ENCODE results near the gene ZC3H6.
A peak's percentile ranks its signal among the peaks of the same experiment; 100 is the strongest.

The ZC3H6 gene

DNA sequence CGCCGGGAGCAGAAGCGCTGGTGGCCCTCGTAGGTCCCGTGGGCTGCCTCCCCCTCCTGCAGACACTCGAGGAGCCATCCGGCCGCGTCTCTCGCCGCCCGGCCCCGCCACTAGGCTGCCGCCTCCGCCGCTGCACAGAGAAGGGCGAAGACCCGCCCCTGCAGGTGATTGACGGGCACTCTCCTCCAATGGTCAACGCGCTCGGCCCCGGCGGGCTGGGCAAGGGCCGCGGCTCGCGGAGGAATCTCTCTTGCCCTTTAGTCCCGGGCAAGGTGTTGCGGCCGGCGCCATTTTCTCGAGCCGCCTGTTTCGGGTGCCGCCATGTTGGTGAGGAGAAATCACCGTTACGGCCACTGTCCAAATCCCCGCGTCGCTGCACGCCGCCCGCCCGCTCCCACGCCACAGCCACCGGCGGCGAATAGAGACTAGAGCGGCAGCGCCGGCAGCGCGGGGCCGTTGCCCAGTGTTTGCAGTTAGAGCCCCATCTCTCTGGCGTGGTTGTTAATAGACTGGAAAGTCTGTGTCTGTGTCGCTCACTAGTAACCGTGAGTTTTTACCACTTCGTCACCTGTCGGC lies at the start of gene ZC3H6:
Gene ZC3H6 (plus strand): TSS at position 287 of the 576 bp plus-strand sequence. CDS start 398 bp downstream, outside the sequence.
- peak; percentile 100 for DNase-seq (ENCODE audit: low read depth)

DNA sequence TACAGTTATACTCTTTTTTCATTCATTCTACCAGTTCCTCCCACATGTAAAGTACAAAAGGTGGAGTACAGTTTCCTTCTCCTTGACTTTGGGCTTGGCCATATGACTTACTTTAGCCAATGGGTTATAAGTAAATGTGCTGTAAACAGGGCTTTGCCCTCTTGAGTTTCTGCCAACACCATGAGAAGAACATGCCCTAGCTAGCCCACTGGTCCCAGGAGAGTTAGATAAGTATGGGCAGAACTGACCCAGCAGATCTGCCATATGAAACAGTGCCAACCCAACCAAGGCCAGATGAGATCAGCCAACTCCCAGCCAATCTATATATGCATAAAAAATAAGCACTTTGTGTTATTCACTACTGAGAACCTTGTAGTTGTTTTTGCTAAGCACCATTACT lies 46.0 kb upstream of the ZC3H6 start:
- no peak for DNase-seq (ENCODE audit: low read depth)

GRCh38 chr2:112230371-112230770 lies 45.0 kb upstream of the ZC3H6 start:
- no peak for DNase-seq (ENCODE audit: low read depth)

DNA sequence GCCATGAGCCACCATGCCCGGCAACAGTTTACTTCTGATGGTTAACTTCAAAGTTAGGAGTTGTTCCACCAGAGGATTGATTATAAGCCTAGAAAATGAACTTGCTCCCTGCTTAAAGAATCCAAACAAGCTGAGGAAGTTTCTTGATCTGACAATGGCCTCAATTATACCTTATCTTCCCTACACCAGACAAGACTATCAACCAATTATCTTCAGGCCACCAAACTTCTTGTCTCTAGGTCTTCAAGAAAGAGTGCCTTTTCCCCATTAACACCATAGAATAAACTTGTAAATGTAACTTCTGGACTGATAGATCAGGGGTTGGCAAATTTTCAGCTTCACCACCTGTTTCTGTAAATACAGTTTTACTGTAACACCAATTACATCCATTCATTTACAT lies 35.5 kb upstream of the ZC3H6 start:
- DNase-seq (ENCODE audit: low read depth), result no peak

DNA sequence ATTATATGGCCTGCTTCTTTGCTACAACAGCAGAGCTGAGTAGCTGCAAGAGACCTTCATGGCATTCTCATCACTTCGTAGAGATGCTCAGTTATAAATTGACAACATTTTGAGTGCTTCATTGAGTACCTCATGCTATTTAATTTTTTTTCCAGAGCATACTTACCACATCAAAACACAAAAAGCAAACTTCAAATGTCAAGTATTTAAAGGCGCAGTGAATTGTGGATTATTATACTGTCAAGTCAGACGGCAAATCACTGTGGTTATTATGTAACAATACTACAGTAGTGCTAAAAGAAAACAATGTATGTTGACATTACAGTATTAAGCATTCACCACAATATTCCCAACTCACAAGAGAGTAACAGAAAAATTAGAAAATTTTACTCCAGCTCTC lies 33.0 kb upstream of the ZC3H6 start:
- no peak for DNase-seq (ENCODE audit: low read depth)

DNA sequence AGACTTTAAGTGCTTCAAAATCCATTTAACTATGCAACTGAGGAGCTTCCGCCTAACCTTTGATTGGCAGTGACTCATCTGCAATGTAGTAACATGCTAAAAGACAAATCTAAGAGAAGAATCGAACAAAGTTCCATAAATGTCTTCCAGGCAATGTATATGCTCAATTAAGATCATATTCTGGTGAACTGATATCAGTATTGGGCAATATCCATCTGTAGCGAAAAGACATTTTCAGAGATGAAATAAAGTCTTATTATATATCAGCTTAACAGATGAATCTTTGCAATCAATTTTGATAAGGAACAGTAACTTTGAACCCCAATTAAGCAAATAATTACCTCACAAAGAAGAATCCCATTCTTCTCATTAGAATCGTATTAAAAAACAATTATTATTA lies 32.2 kb upstream of the ZC3H6 start:
- DNase-seq (ENCODE audit: low read depth), result no peak

DNA sequence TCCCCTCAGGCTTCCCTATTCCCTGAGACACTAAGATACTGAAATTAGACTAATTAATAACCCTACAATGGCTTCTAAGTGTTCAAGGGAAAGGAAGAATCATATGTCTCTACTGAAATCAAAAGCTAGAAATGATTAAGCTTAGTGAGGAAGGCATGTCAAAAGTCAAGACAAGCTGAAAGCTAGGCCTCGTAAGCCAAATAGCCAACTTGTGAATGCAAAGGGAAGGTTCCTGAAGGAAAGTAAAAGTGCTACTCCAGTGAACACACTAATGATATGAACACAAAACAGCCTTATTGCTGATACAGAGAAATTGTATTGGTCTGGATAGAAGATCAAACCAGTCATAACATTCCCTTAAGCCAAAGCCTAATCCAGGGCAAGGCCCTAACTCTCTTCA lies 30.5 kb upstream of the ZC3H6 start:
- DNase-seq (ENCODE audit: low read depth), result no peak

GRCh38 chr2:112251271-112251670 lies 24.1 kb upstream of the ZC3H6 start:
- no peak for DNase-seq (ENCODE audit: low read depth)

GRCh38 chr2:112253261-112253815 lies 22.1 kb upstream of the ZC3H6 start:
- no peak for DNase-seq (ENCODE audit: low read depth)

DNA sequence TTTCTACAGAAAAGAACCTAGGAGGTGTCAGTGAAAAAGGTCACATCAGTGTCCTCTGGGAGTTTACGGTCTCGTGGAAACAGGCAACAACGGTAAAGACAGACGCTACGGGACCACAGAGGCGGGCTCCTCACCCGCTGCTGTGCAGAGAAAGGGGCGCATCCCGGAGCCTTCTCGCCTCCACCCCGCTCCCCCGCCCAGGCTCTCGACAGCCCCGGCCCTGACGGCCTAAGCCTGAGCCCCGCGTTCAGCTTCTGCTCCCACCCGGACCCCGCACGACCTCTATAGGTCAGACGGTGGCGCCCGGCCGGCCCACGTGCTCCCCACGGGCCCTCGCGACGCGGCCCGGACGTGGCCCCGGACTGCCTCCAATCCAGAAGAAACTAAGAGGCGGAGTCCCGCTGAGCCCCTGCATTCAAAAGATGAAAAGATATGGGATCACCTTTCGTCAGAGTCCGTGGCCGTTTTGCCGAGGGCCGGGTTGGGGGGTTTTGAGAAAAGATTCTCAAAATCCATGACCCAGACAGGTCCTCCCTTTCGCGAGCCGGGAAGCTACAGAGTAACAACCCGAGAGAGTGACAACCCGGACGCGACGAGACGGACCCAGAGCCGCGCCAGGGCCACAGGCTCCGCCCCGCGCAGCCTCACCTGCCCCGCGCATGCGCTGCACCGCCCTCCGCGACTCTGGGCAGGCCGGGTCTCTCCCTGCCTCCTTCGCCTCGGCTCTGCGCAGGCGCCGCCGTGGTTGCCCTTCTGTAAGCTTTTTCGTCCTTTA lies 20.7 kb upstream of the ZC3H6 start, which contains the start of gene ZC3H8:
Gene ZC3H8 (minus strand): TSS at position 577 of the 775 bp plus-strand sequence. CDS start 61 bp downstream, at position 516.
- peak; percentile 94 for DNase-seq (ENCODE audit: low read depth)

GRCh38 chr2:112255875-112256274 lies 19.5 kb upstream of the ZC3H6 start:
- DNase-seq (ENCODE audit: low read depth), result no peak

GRCh38 chr2:112256654-112257053 lies 18.7 kb upstream of the ZC3H6 start:
- DNase-seq (ENCODE audit: low read depth), result no peak

GRCh38 chr2:112257575-112257974 lies 17.8 kb upstream of the ZC3H6 start:
- no peak for DNase-seq (ENCODE audit: low read depth)

DNA sequence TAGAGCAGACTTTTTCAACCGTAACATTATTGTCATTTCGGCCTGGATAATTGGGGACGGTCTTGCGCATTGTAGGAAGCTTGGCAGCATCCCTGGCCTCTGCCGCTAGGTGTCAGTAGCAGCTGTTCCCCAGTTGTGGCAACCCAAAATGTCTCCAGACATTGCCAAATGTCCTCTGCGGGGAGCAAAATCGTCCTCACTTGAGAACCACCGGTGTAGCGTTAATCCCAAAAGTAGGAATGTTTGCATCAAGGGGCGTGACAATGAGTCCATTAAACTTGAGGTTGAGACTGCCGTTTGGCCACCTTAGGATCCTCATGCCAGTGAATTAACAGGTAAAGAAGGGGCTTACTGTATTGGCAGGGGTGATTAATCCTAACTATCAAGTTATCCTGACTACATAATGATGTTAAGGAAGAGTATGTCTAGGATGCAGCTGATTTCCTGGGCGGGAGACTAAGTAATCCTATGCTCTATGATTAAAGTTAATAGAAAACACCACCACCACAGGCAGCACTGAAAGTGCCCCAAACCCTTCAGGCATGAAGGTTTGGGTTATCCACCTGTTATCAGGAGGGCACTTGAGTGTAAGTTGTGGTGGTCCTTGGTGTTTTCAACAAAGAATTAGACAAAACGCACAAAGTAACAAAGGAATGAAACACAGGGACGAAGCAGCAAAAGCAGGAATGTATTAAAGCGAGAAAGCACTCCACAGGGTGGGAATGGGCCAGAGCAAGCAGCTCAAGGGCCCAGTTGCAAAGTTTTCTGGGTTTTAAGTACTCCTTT lies 15.7 kb upstream of the ZC3H6 start:
- peak; percentile 80 for DNase-seq (ENCODE audit: low read depth)

DNA sequence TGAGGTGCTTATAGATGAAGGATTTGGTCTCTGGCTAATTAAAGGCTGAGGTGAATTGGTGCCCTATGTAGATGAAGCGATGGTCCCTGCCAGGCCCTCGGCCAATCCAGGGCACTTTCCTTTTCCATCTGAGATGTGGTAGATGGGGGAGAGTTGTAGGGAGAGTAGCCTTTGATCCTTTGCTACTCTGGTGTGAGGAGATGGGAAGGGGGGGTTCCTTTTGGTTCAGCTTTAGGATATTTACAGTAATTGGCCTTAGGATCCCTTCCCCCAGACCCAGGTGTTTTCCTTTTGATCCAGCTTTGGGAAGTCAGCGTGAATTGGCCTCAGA lies 15.1 kb upstream of the ZC3H6 start:
- DNase-seq (ENCODE audit: low read depth), result no peak

DNA sequence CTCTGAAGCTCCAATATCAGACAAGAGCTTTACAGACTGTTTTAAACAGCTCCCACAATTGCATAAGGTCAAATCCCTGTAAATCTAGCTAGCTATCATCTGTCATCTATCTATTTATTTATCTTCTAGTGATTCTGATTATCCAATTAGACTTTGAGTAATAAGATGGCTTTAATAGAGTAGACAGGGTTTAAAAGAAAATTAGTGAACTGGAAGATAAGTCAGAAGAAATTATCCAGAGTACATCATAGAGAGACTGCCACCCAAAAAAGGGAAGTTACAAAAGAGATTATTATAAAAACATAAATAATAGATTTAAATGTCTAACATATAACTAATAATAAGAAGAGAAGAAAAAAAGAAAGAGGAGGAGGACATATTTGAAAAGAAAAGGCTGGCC lies 12.5 kb upstream of the ZC3H6 start:
- no peak for DNase-seq (ENCODE audit: low read depth)

DNA sequence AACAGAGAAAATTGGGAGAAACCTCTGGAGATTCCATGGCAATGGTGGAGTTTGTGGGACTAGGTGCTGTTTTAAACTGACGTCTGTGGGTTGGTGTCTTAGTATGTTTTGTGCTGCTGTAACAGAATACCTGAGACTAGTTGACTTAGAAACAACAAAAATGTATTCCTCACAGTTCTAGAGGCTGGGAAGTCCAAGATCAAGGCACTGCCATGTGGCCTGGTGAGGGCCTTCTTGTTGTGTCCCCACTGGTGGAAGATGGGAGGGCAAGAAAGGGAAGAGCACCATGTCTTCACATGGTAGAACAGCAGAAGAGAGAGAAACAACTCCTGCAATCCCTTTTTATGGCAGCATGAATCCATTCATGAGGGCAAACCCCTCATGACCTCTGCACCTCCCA lies 6.8 kb upstream of the ZC3H6 start:
- no peak for DNase-seq (ENCODE audit: low read depth)

GRCh38 chr2:112272669-112273068 lies 2.7 kb upstream of the ZC3H6 start:
- no peak for DNase-seq (ENCODE audit: low read depth)

DNA sequence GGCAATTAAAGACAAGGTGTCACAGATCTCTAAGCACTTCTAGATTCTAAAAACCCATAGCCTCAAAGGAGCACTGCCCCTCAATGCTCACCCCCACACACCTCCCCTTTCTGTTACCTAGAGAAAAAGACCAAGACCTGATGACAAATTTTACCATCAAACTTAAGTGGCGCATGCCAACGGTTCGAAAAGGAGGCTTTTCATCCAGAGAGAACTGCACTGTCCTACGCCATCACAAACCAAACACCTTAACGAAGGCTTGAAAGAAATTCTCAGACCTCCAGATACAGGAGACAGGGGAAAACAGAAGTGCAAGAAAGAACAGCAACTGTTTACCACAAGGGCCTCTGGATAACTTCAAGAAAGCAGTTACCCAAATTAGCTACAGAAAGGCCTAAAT lies 2.0 kb upstream of the ZC3H6 start:
- DNase-seq (ENCODE audit: low read depth), result no peak

DNA sequence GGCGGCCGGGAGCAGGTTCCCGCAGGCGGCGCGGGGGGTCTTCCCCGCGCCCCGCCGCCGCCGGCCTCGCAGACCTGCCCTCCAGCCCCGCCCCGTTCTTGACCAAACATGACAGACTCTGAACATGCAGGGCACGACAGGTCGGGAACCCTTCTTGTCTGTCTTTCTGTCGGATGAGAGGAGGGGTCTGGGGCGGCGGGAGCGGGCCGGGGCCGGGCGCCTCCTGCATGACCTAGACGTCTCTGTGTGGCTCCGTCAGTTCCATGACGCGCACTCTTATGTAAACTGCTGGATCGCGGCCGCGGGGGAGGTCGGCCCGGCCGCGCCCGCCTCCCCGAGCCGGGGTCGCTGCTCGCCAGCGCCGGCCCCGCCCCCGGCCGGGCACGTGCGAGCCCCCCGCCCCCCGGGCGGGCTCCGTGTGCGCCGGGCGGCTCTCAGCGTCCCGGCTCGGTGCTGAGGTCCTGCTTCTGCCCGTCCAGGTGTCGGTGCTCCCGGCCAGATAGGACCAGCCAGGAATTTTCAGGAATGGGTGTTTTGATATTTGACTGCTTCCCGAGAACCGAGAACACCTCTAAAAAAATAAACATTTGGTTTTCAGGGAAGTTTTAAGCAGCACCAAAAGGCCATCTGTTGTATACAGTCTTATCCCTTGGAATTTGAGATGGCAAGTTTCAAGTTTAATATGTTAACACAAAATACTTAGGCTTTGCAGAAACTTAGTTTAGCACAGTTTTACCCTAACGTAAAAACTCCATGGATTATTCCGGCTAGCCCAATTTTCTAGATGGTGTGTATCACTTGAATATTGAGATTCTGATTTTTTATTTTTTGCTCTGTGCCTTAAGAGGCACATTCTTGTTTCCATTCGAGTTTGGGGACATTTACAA lies 733 bp downstream of the ZC3H6 start:
- DNase-seq (ENCODE audit: low read depth), result peak; percentile 77

- DNase-seq (ENCODE audit: low read depth), result no peak
Measured at GRCh38 chr2:112276954-112277353, 1.6 kb downstream of the ZC3H6 start.

Data from activated T-cell treated with anti-CD3 and anti-CD28 coated beads for 24 hours (primary cell).